GM18861 (cell line): ENCODE results near the gene FRMD1.

ENCODE experiments used
- ATAC-seq: cut with Tn5 transposase; IDR thresholded peaks from one replicate; pipeline ENCODE4 v1.9.1; 2021; ENCODE audit not compliant: unreplicated experiment

Gene FRMD1

DNA sequence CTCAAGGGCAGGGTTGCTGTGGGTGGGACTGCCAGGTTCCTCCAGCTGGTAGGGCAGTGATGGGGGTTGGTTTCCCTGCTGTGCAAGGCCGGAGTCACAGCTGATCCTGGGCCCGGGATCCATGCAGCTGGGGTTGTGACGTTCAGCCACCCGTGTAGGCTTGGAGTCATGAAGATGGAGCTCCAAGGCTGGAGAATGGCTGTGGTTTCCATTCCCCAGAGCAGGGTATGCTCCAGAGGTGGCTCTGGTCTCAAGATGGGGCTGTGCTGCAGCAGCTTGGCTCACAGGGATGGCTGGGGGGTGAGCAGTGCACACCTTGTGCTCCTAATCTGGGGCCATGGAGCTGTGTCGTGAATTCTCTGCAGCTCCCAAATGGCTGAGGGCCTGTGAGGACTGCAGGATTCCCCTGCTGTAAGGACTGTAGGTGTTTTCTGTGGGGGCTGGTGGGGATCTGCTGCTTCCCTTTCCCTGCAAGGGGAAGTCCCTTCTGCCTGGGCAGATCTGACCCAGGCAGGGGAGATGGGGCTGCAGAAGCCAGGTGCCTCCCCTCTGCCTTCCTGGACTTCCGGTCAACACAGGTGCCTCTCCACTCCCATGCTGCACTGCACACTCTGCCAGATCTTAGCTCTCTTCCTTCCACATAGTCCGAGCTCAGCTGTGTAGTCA, 65.6 kb downstream of the FRMD1 start:
- no peak for ATAC-seq

- ATAC-seq = no peak
Measured at GRCh38 chr6:168012431-168013249, 66.4 kb downstream of the FRMD1 start.

GRCh38 chr6:168011291-168011690, 67.7 kb downstream of the FRMD1 start:
- ATAC-seq = no peak

GRCh38 chr6:168009331-168009730, 69.7 kb downstream of the FRMD1 start:
- no peak for ATAC-seq

GRCh38 chr6:168007592-168008338, 71.2 kb downstream of the FRMD1 start:
- no peak for ATAC-seq

GRCh38 chr6:168005796-168006195, 73.2 kb downstream of the FRMD1 start:
- ATAC-seq = no peak

- no peak for ATAC-seq
Measured at GRCh38 chr6:168004945-168005344, 74.1 kb downstream of the FRMD1 start.

DNA sequence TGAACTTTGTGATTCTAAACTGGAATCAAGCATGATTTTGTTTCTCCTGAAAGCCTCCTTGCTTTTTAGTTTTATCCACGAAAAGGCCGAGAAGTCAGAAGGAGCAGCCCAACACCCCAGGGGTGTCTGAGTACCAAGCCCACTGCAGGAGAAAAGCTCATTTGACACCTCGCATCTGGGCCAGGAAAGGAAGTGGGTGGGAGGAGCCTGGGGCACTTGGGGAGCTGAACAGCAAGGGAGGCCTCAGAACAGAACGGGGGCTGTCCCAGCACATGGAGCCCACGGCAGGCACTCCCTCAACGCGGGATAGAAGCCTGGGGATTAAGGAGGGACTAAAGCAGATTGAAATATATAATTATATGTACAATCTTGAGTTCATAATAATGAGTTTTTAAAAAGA, 75.0 kb downstream of the FRMD1 start:
- ATAC-seq = no peak
